ENCODE measurements around the gene NAT8L.

The NAT8L gene

DNA sequence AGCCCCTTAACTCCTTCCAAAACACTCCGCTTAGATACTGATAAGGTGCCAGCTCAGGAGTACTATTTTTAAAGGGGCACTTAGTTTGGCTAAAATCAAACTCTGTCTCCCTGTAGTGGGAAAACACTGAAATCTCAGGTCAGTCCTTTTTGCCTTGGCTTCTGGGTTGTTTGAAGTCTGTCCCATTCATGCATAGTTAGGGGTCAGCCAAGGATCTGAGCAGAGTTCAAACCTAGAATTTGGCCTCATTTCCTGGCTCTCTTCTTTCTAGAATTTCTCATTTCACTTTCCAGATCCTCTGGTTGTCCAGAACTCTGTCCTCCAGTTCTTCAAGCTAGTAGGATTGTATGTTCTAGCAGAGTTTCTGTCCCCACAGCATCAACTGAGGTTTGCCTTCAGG, 31.5 kb downstream of the NAT8L start:
- H3K27me3 ChIP-seq (ENCODE audit: control insufficient read depth, insufficient read depth, low read length): no peaks in the 10 kb centered on the region
- no peak overlapping the region for H3K27ac ChIP-seq (ENCODE audit: low read depth, low read length)
- H3K4me1 ChIP-seq (ENCODE audit: control insufficient read depth, insufficient read depth, low read length): no peaks in the 10 kb centered on the region
- no peaks in the 10 kb centered on the region for H3K9me3 ChIP-seq (ENCODE audit: control insufficient read depth, insufficient read depth, low read length)
- H3K4me3 ChIP-seq (ENCODE audit: low read depth, low read length): no peak overlapping the region
- H3K9ac ChIP-seq (ENCODE audit: low read depth, low read length): no peak overlapping the region
- H3K36me3 ChIP-seq (ENCODE audit: control insufficient read depth, insufficient read depth, low read length): no peaks in the 10 kb centered on the region

DNA sequence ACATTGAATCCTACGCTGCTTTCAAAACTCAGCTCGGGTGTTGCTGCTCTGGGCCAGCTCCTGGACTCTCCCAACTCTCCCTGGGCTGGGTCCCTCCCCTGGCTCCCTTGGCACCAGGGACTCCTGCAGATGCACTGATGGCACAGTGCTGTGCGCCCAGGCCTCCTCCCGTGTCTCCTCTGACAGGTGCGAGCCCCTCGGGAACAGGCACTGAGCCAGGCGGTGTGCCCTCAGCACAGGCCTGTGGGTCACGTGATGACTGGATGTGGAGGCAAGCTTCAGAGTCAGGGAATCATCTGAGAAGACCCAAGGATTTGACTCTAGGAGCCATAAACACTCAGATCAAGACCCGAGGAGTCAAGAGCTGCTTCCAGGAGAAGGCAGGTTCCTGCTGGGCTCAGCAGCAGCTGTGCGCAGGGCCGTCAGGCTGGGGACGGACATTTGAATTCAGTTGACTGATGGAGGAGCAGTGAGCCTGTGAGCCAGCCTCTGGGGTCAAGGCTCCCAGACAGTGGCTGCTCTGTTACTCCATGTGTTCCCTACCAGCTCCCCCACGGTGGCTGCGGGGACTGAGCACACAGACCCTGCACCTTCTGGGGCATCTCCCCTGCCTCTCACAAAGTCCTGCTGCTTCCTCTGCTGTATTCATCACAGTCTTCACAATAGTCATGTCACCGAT, 33.0 kb downstream of the NAT8L start:
- no peaks in the 10 kb centered on the region for H3K9me3 ChIP-seq (ENCODE audit: control insufficient read depth, insufficient read depth, low read length)
- H3K27ac ChIP-seq (ENCODE audit: low read depth, low read length): no peak overlapping the region
- no peak overlapping the region for H3K4me3 ChIP-seq (ENCODE audit: low read depth, low read length)

DNA sequence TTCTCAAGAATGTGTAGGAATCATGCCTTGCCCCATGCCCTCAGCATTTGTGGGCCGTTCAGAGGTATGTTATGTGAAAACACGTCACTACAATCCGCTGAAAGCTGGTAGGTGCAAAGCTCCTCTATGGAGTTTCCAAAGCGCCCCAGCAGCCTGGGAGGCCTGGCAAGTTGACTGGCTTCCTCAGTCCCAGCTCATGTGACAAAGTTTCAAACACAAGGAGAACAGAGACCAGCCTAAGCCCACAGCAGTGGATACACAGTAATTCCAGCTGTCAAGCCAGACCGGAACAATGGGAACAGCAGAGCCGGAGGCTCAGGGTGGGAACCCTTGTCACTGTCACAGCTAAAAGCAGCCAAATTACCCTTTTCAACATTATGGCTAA, 33.5 kb downstream of the NAT8L start:
- H3K4me1 ChIP-seq (ENCODE audit: control insufficient read depth, insufficient read depth, low read length): no peaks in the 10 kb centered on the region
- no peak overlapping the region for H3K4me3 ChIP-seq (ENCODE audit: low read depth, low read length)
- no peak overlapping the region for H3K9ac ChIP-seq (ENCODE audit: low read depth, low read length)
- no peaks in the 10 kb centered on the region for H3K36me3 ChIP-seq (ENCODE audit: control insufficient read depth, insufficient read depth, low read length)
- no peaks in the 10 kb centered on the region for H3K9me3 ChIP-seq (ENCODE audit: control insufficient read depth, insufficient read depth, low read length)
- H3K27me3 ChIP-seq (ENCODE audit: control insufficient read depth, insufficient read depth, low read length): no peaks in the 10 kb centered on the region
- H3K27ac ChIP-seq (ENCODE audit: low read depth, low read length): no peak overlapping the region

More for the DNA sequence above, 33.0 kb downstream of the NAT8L start:
- Histone ChIP-seq H3K9ac (ENCODE audit: low read depth, low read length) (no peak overlapping the region), H3K36me3 (ENCODE audit: control insufficient read depth, insufficient read depth, low read length) (no peaks in the 10 kb centered on the region), H3K4me1 (ENCODE audit: control insufficient read depth, insufficient read depth, low read length) (no peaks in the 10 kb centered on the region), H3K27me3 (ENCODE audit: control insufficient read depth, insufficient read depth, low read length) (no peaks in the 10 kb centered on the region)

DNA sequence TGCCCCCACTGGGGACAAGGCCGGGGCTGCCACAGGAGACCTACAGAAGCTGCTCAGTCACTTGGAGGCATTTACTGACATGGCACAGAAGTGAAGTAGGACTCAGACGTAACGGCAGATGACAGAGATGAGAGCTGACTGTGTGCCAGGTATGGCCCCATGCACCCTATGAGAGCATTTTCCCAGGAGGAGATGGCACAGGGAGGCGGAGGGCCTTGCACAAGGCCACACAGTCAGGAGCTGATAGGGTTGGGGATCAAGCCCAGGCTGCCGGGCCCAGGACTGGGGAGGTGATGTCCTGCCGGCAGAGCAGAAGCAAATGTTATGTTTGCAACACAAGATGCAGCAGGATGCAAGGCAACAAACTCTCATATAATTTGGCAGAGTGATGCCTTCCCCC, 34.1 kb downstream of the NAT8L start:
- Histone ChIP-seq H3K4me3 (ENCODE audit: low read depth, low read length) (no peak overlapping the region), H3K9ac (ENCODE audit: low read depth, low read length) (no peak overlapping the region), H3K27me3 (ENCODE audit: control insufficient read depth, insufficient read depth, low read length) (no peaks in the 10 kb centered on the region), H3K9me3 (ENCODE audit: control insufficient read depth, insufficient read depth, low read length) (no peaks in the 10 kb centered on the region), H3K36me3 (ENCODE audit: control insufficient read depth, insufficient read depth, low read length) (no peaks in the 10 kb centered on the region), H3K4me1 (ENCODE audit: control insufficient read depth, insufficient read depth, low read length) (no peaks in the 10 kb centered on the region), H3K27ac (ENCODE audit: low read depth, low read length) (no peak overlapping the region)

DNA sequence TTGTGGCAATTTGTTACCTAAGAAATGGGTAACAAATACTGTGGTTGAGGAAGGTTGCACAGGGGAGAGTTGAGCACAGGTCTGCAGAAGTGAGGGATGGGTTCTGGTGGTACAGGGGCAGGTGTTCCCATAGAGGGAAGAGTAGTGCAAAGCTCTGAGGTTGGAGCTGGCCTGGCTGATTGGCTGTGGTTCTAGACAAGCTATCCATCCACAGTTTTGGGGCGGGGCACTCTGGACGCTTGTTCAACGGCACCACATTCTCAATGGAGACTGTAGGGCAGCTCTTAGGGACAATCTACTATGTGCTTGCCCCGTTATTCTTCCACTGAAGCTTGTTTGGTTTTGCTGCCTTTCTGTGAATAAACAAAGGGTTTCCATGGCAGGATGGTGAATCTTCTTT, 35.4 kb downstream of the NAT8L start:
- Histone ChIP-seq H3K36me3 (ENCODE audit: control insufficient read depth, insufficient read depth, low read length) (no peaks in the 10 kb centered on the region), H3K4me1 (ENCODE audit: control insufficient read depth, insufficient read depth, low read length) (no peaks in the 10 kb centered on the region), H3K27me3 (ENCODE audit: control insufficient read depth, insufficient read depth, low read length) (no peaks in the 10 kb centered on the region), H3K9ac (ENCODE audit: low read depth, low read length) (no peak overlapping the region), H3K9me3 (ENCODE audit: control insufficient read depth, insufficient read depth, low read length) (no peaks in the 10 kb centered on the region), H3K27ac (ENCODE audit: low read depth, low read length) (no peak overlapping the region), H3K4me3 (ENCODE audit: low read depth, low read length) (no peak overlapping the region)

DNA sequence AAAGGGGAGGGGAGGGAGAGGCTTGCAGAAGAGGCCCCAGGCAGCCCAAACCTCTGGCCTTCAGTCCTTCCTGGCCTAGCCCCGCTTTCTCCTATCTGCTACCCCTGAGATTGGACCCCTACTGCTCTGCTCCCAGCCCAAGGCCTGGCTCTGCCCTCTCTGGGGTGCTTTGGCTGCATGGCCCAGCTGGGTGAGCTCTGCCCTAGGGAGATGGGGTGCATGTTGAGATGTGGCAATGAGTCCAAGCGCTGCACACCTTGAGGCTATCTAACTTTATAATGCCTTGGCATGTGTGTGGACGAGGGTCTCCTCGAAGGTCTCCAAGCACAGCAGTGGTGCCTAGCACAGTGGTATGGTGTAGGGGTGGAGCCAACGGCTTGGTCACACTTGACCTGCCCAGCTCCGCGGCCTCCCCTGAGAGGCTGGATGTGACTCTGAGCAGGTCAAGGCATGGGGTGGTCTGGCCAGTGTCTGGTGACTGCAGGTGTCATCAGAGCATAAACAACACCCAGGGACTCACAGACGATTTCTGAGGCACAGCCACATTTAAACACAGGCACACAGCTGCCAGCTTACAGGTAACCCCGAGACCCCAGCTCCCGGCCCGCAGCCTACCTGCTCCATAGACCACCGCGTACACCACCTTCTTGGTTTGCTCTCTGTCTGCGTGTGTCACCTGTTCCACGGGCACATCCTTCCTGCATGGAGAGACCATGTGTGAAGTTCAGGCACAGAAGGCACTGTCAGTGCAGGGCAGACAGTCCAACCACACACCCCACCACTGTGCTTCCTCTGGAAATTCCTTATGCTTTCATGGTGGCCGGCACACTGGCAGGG, 36.3 kb downstream of the NAT8L start:
- H3K27ac ChIP-seq (ENCODE audit: low read depth, low read length): no peak overlapping the region
- H3K9me3 ChIP-seq (ENCODE audit: control insufficient read depth, insufficient read depth, low read length): no peaks in the 10 kb centered on the region

DNA sequence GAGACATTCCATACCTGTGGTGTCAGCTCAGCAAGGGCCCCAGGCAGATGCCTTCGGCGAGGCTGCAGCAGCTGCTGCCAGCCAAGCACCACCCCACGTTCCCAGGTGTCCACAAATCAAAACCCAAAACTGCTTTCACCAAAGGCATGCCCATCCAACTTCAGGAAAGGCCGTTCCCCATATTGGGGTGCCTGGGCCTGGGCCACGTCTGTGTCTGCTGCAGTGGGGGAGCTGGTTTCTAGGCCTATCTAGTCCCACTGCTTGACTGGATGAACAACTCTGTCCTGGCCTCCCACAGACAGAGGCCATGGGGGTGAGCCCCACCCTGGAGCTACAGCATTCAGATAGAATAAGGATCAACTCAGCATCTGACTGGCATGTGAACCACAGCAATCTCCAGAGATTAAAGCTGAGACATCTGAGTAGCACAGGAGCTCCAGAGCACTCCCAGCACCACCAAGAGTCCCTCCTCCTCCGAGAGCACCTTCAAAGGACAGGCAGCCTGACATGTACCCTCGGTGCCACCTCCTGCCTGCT, 37.0 kb downstream of the NAT8L start:
- Histone ChIP-seq H3K27me3 (ENCODE audit: control insufficient read depth, insufficient read depth, low read length) (no peaks in the 10 kb centered on the region), H3K9me3 (ENCODE audit: control insufficient read depth, insufficient read depth, low read length) (no peaks in the 10 kb centered on the region), H3K9ac (ENCODE audit: low read depth, low read length) (no peak overlapping the region), H3K36me3 (ENCODE audit: control insufficient read depth, insufficient read depth, low read length) (no peaks in the 10 kb centered on the region), H3K4me3 (ENCODE audit: low read depth, low read length) (no peak overlapping the region), H3K4me1 (ENCODE audit: control insufficient read depth, insufficient read depth, low read length) (no peaks in the 10 kb centered on the region), H3K27ac (ENCODE audit: low read depth, low read length) (no peak overlapping the region)

More for the DNA sequence above, 36.3 kb downstream of the NAT8L start:
- Histone ChIP-seq H3K27me3 (ENCODE audit: control insufficient read depth, insufficient read depth, low read length) (no peaks in the 10 kb centered on the region), H3K4me1 (ENCODE audit: control insufficient read depth, insufficient read depth, low read length) (no peaks in the 10 kb centered on the region), H3K4me3 (ENCODE audit: low read depth, low read length) (no peak overlapping the region), H3K36me3 (ENCODE audit: control insufficient read depth, insufficient read depth, low read length) (no peaks in the 10 kb centered on the region), H3K9ac (ENCODE audit: low read depth, low read length) (no peak overlapping the region)

DNA sequence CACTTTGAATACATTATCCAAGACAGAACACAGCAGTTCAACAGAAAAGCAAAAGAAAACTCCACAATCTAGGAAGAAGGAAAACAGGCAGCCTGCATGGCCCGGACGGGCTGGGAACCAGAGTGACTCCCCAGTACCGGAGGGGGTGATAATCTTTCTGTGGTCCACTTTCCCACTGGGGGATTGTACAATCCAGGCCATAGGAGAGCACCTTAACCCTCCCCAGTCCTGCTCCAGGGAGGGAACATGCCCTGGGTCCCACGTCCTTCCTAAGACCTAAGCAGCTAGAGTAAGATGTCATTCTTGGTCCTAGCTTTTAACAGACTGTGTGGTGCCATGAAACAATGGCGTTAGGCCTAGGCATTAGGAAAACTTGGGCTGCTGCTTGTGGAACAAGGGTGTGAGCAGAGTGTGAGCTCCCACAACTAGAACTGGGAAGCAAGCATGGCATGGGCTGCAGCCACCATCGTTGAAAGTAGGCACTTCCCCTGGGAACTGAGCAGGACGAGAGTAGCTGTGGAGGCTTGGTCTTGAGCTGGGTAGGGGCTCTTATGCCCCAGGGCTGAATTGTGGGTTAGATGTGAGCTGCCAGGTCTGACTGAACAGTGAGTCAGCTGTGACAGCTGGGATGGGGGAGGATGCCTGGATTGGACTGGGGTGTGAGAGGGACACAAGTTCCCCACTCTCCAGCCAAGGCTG, 42.4 kb downstream of the NAT8L start:
- H3K36me3 ChIP-seq (ENCODE audit: control insufficient read depth, insufficient read depth, low read length): no peaks in the 10 kb centered on the region
- no peak overlapping the region for H3K27ac ChIP-seq (ENCODE audit: low read depth, low read length)
- H3K9me3 ChIP-seq (ENCODE audit: control insufficient read depth, insufficient read depth, low read length): no peaks in the 10 kb centered on the region
- H3K4me1 ChIP-seq (ENCODE audit: control insufficient read depth, insufficient read depth, low read length): no peaks in the 10 kb centered on the region
- H3K9ac ChIP-seq (ENCODE audit: low read depth, low read length): no peak overlapping the region
- no peaks in the 10 kb centered on the region for H3K27me3 ChIP-seq (ENCODE audit: control insufficient read depth, insufficient read depth, low read length)
- no peak overlapping the region for H3K4me3 ChIP-seq (ENCODE audit: low read depth, low read length)

DNA sequence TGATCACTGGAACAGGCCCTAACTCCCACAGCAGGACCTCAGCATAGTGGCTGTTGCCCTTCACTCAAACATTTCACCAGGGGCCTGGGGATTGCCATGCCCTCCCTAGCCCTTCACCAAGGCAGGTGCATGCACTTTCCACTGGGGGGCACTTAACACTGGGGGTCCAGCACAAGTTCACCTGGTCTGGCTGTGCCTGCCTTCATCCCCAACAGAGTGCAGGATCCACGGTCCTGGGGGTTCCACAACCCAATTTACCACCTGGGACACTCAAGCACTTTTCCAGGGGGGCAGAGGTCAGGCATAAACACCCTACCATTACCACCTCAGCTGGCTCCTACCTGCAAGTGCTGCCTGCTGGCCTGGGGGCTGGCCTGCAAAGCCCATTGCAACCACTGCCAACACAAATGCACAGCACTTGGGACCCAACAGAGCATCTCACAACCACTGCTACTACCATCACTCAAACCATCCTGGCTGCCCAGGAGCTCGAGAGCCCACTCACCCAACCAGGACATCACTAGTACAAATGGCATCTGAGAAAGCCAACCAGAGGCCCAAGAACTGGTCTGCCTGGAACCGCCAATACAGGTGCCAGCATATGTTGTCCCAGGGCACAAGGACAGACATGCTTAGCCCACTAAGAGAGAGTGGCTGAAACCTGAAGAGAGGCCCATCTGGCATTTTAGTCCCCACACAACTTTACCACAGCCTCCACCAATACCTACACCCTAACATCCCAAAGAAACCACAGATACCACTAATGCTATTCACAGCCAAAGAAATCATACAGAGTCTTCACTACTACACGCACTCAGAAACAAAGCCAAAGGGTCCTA, 43.1 kb downstream of the NAT8L start:
- Histone ChIP-seq H3K4me1 (ENCODE audit: control insufficient read depth, insufficient read depth, low read length) (no peaks in the 10 kb centered on the region), H3K36me3 (ENCODE audit: control insufficient read depth, insufficient read depth, low read length) (no peaks in the 10 kb centered on the region), H3K9me3 (ENCODE audit: control insufficient read depth, insufficient read depth, low read length) (no peaks in the 10 kb centered on the region), H3K4me3 (ENCODE audit: low read depth, low read length) (no peak overlapping the region), H3K27me3 (ENCODE audit: control insufficient read depth, insufficient read depth, low read length) (no peaks in the 10 kb centered on the region), H3K9ac (ENCODE audit: low read depth, low read length) (no peak overlapping the region), H3K27ac (ENCODE audit: low read depth, low read length) (no peak overlapping the region)

DNA sequence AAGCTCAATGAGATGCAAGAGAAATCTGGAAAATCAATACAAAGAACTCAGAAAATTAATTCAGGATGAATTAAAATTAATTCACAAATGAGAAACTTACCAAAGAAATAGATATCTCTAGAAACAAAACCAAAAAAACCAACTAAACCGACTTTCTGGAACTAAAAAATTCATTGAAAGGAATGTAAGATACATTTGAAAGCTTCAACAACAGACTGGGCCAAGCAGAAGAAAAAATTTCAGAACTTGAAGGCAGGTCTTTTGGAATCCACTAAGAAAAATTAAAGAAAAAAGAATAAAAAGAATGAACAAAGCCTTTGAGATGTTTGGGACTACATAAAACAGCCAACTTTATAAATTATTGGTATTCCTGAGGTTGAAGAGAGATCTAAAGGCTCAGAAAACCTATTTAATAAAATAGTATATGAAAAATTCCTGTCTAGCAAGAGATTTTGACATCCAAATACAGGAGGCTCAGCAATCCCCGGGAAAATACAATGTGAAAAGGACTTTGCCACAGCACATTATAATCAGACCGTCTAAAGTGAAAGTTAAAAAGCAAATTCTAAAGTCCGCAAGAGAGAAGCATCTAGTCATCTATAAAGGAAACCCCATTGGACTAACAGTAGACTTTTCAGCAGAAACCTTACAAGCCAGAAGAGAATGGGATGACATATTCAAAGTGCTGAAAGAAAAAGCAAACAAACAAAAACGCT, 44.2 kb downstream of the NAT8L start:
- H3K4me3 ChIP-seq (ENCODE audit: low read depth, low read length): no peak overlapping the region
- no peak overlapping the region for H3K9ac ChIP-seq (ENCODE audit: low read depth, low read length)
- no peak overlapping the region for H3K27ac ChIP-seq (ENCODE audit: low read depth, low read length)
- H3K4me1 ChIP-seq (ENCODE audit: control insufficient read depth, insufficient read depth, low read length): no peaks in the 10 kb centered on the region
- no peaks in the 10 kb centered on the region for H3K27me3 ChIP-seq (ENCODE audit: control insufficient read depth, insufficient read depth, low read length)
- no peaks in the 10 kb centered on the region for H3K9me3 ChIP-seq (ENCODE audit: control insufficient read depth, insufficient read depth, low read length)
- no peaks in the 10 kb centered on the region for H3K36me3 ChIP-seq (ENCODE audit: control insufficient read depth, insufficient read depth, low read length)
